ENCODE data around the gene KIAA1549.
"Not testable (repeated sequence)": the region's sequence is repeated elsewhere in the genome, so short reads cannot be mapped to it uniquely, and the experiment has no call there.

GRCh38 chr7:138797046-138797445 is 184.1 kb downstream of the KIAA1549 start:
- not testable (repeated sequence) for TF ChIP-seq ATF3 (CRISPR knock-in tag; conservative IDR thresholded peaks at IDR 0.05); CTCF (IDR thresholded peaks at IDR 0.05); NFYB (CRISPR knock-in tag; conservative IDR thresholded peaks at IDR 0.05; ENCODE audit: low read depth); E2F4 (CRISPR knock-in tag; IDR thresholded peaks at IDR 0.05; ENCODE audit: borderline replicate concordance, low read depth)

Measured in WTC11 (cell line).